Measurements from ENCODE around the gene CCDC6.

CCDC6 gene

GRCh38 chr10:59872892-59873463, 33.4 kb downstream of the CCDC6 start:
- Histone ChIP-seq H4K20me1 (ENCODE audit: insufficient read depth, low read length) (no peaks in the 10 kb centered on the region), H3K9me2 (ENCODE audit: low read depth, low read length) (no peaks in the 10 kb centered on the region), H3K27me3 (ENCODE audit: insufficient read depth, low read length) (no peaks in the 10 kb centered on the region), H3K9ac (ENCODE audit: low read length) (peak overlapping the region; percentile 4; the same call in 1 of the 2 replicates), H3K9me3 (ENCODE audit: low read length) (no peaks in the 10 kb centered on the region), H3K36me3 (ENCODE audit: insufficient read depth, low read length) (no peaks in the 10 kb centered on the region), H3K4me3 (ENCODE audit: low read depth, low read length, poor library complexity, severe bottlenecking) (no peak overlapping the region), H3F3A (ENCODE audit: insufficient read depth, low read length) (no peaks in the 10 kb centered on the region), H3K4me2 (ENCODE audit: low read length) (peak overlapping the region; percentile 47; the same call in 1 of the 2 replicates), H3K4me1 (ENCODE audit: insufficient read depth, low read length, severe bottlenecking) (peaks cover 88% of the 10 kb centered on the region), H2AFZ (ENCODE audit: low read length) (no peak overlapping the region), H3K27ac (ENCODE audit: low read depth, low read length, poor library complexity, severe bottlenecking) (peak overlapping the region; percentile 40), H3K79me2 (ENCODE audit: insufficient read depth, low read length) (peaks cover 97% of the 10 kb centered on the region)
- TF ChIP-seq CTCF (IDR thresholded peaks at IDR 0.05; ENCODE audit: low read length) (no peak), EZH2 (IDR thresholded peaks at IDR 0.05; ENCODE audit: borderline replicate concordance, low read length) (no peak)

GRCh38 chr10:59870152-59870551, 36.2 kb downstream of the CCDC6 start:
- Histone ChIP-seq H3K4me1 (ENCODE audit: insufficient read depth, low read length, severe bottlenecking) (peaks cover 76% of the 10 kb centered on the region), H3K79me2 (ENCODE audit: insufficient read depth, low read length) (peaks cover 93% of the 10 kb centered on the region)

GRCh38 chr10:59869594-59869940, 36.8 kb downstream of the CCDC6 start:
- no peaks in the 10 kb centered on the region for H3K9me2 ChIP-seq (ENCODE audit: low read depth, low read length)
- H3K4me2 ChIP-seq (ENCODE audit: low read length), result no peak overlapping the region
- H3F3A ChIP-seq (ENCODE audit: insufficient read depth, low read length), result no peaks in the 10 kb centered on the region
- H3K27me3 ChIP-seq (ENCODE audit: insufficient read depth, low read length), result no peaks in the 10 kb centered on the region
- H3K27ac ChIP-seq (ENCODE audit: low read depth, low read length, poor library complexity, severe bottlenecking), result no peak overlapping the region
- H3K9ac ChIP-seq (ENCODE audit: low read length), result no peak overlapping the region
- H3K4me3 ChIP-seq (ENCODE audit: low read depth, low read length, poor library complexity, severe bottlenecking), result no peak overlapping the region
- H4K20me1 ChIP-seq (ENCODE audit: insufficient read depth, low read length), result no peaks in the 10 kb centered on the region
- peaks cover 91% of the 10 kb centered on the region for H3K79me2 ChIP-seq (ENCODE audit: insufficient read depth, low read length)
- TF ChIP-seq EZH2 (IDR thresholded peaks at IDR 0.05; ENCODE audit: borderline replicate concordance, low read length) (no peak), CTCF (IDR thresholded peaks at IDR 0.05; ENCODE audit: low read length) (no peak)
- peaks cover 76% of the 10 kb centered on the region for H3K4me1 ChIP-seq (ENCODE audit: insufficient read depth, low read length, severe bottlenecking)
- H3K36me3 ChIP-seq (ENCODE audit: insufficient read depth, low read length), result no peaks in the 10 kb centered on the region
- H3K9me3 ChIP-seq (ENCODE audit: low read length), result no peaks in the 10 kb centered on the region
- no peak overlapping the region for H2AFZ ChIP-seq (ENCODE audit: low read length)

More at GRCh38 chr10:59870152-59870551, 36.2 kb downstream of the CCDC6 start:
- TF ChIP-seq CTCF (IDR thresholded peaks at IDR 0.05; ENCODE audit: low read length) (no peak), EZH2 (IDR thresholded peaks at IDR 0.05; ENCODE audit: borderline replicate concordance, low read length) (no peak)
- no peak overlapping the region for H3K4me3 ChIP-seq (ENCODE audit: low read depth, low read length, poor library complexity, severe bottlenecking)
- no peak overlapping the region for H3K4me2 ChIP-seq (ENCODE audit: low read length)
- no peaks in the 10 kb centered on the region for H3K36me3 ChIP-seq (ENCODE audit: insufficient read depth, low read length)
- H4K20me1 ChIP-seq (ENCODE audit: insufficient read depth, low read length), result no peaks in the 10 kb centered on the region
- no peak overlapping the region for H3K9ac ChIP-seq (ENCODE audit: low read length)
- H3F3A ChIP-seq (ENCODE audit: insufficient read depth, low read length), result no peaks in the 10 kb centered on the region
- no peaks in the 10 kb centered on the region for H3K9me2 ChIP-seq (ENCODE audit: low read depth, low read length)
- H3K27me3 ChIP-seq (ENCODE audit: insufficient read depth, low read length), result no peaks in the 10 kb centered on the region
- H3K27ac ChIP-seq (ENCODE audit: low read depth, low read length, poor library complexity, severe bottlenecking), result no peak overlapping the region
- no peaks in the 10 kb centered on the region for H3K9me3 ChIP-seq (ENCODE audit: low read length)
- no peak overlapping the region for H2AFZ ChIP-seq (ENCODE audit: low read length)

All from OCI-LY1 (cell line).